ENCODE data around the gene DNAJC25.
A peak's percentile ranks its signal among the peaks of the same experiment; 100 is the strongest.

The DNAJC25 gene

GRCh38 chr9:111588846-111589245, 42.3 kb upstream of the DNAJC25 start:
- H3K36me3 ChIP-seq (replicated peaks; ENCODE audit: insufficient read depth, low read length) = no peaks in the 10 kb centered on the region
- DNase-seq = no peak

GRCh38 chr9:111597852-111598732, 33.0 kb upstream of the DNAJC25 start:
- no peaks in the 10 kb centered on the region for H3K9me2 ChIP-seq (replicated peaks; ENCODE audit: insufficient read depth, low read length)
- H3K4me2 ChIP-seq (ENCODE audit: low read depth, low read length) = peak overlapping the region; percentile 85
- peak overlapping the region; percentile 27; the same call in 1 of the 2 replicates for H3K9ac ChIP-seq (ENCODE audit: low read length)
- peak overlapping the region; percentile 71 for H3K4me3 ChIP-seq (ENCODE audit: low read length)
- DNase-seq = peak; percentile 62
- H2AFZ ChIP-seq (ENCODE audit: low read length) = peak overlapping the region; percentile 59
- H3K4me1 ChIP-seq (ENCODE audit: low read length) = no peaks in the 10 kb centered on the region
- H3K36me3 ChIP-seq (replicated peaks; ENCODE audit: insufficient read depth, low read length) = no peaks in the 10 kb centered on the region
- H3K27me3 ChIP-seq (replicated peaks; ENCODE audit: insufficient read depth, low read length) = peaks cover 11% of the 10 kb centered on the region
- H3K79me2 ChIP-seq (ENCODE audit: low read length) = no peaks in the 10 kb centered on the region
- H3K9me3 ChIP-seq (replicated peaks; ENCODE audit: insufficient read depth, low read length) = no peaks in the 10 kb centered on the region
- H3F3A ChIP-seq (ENCODE audit: insufficient read depth, low read length) = no peaks in the 10 kb centered on the region
- TF ChIP-seq EZH2phosphoT487 (IDR thresholded peaks at IDR 0.05; ENCODE audit: low read length) (no peak), CTCF (IDR thresholded peaks at IDR 0.05; ENCODE audit: low read length) (peak; percentile 71)
- H3K27ac ChIP-seq (ENCODE audit: low read length) = no peak overlapping the region
- H4K20me1 ChIP-seq (ENCODE audit: insufficient read depth, low read length) = no peaks in the 10 kb centered on the region

More at GRCh38 chr9:111588846-111589245, 42.3 kb upstream of the DNAJC25 start:
- Histone ChIP-seq H3K79me2 (ENCODE audit: low read length) (no peaks in the 10 kb centered on the region), H3F3A (ENCODE audit: insufficient read depth, low read length) (no peaks in the 10 kb centered on the region), H3K9ac (ENCODE audit: low read length) (no peak overlapping the region), H2AFZ (ENCODE audit: low read length) (no peak overlapping the region), H3K9me2 (replicated peaks; ENCODE audit: insufficient read depth, low read length) (no peaks in the 10 kb centered on the region), H3K4me3 (ENCODE audit: low read length) (no peak overlapping the region), H3K27me3 (replicated peaks; ENCODE audit: insufficient read depth, low read length) (no peaks in the 10 kb centered on the region), H3K4me1 (ENCODE audit: low read length) (no peaks in the 10 kb centered on the region), H3K4me2 (ENCODE audit: low read depth, low read length) (no peak overlapping the region), H3K27ac (ENCODE audit: low read length) (no peak overlapping the region), H3K9me3 (replicated peaks; ENCODE audit: insufficient read depth, low read length) (no peaks in the 10 kb centered on the region), H4K20me1 (ENCODE audit: insufficient read depth, low read length) (no peaks in the 10 kb centered on the region)
- TF ChIP-seq EZH2phosphoT487 (IDR thresholded peaks at IDR 0.05; ENCODE audit: low read length) = no peak
- no peak for TF ChIP-seq EZH2 (optimal IDR thresholded peaks at IDR 0.05; ENCODE audit: low read depth, low read length)
- TF ChIP-seq CTCF (IDR thresholded peaks at IDR 0.05; ENCODE audit: low read length) = no peak

GRCh38 chr9:111598733-111599091, 32.4 kb upstream of the DNAJC25 start:
- Histone ChIP-seq H3K4me2 (ENCODE audit: low read depth, low read length) (peak overlapping the region; percentile 85; the same call in 1 of the 2 replicates), H3K27me3 (replicated peaks; ENCODE audit: insufficient read depth, low read length) (peaks cover 11% of the 10 kb centered on the region), H3K9me3 (replicated peaks; ENCODE audit: insufficient read depth, low read length) (no peaks in the 10 kb centered on the region), H4K20me1 (ENCODE audit: insufficient read depth, low read length) (no peaks in the 10 kb centered on the region), H3K79me2 (ENCODE audit: low read length) (no peaks in the 10 kb centered on the region), H3K9ac (ENCODE audit: low read length) (no peak overlapping the region), H3K4me1 (ENCODE audit: low read length) (no peaks in the 10 kb centered on the region), H3K4me3 (ENCODE audit: low read length) (no peak overlapping the region; the same call in 1 of the 2 replicates), H3K36me3 (replicated peaks; ENCODE audit: insufficient read depth, low read length) (no peaks in the 10 kb centered on the region), H3K27ac (ENCODE audit: low read length) (no peak overlapping the region), H3K9me2 (replicated peaks; ENCODE audit: insufficient read depth, low read length) (no peaks in the 10 kb centered on the region), H2AFZ (ENCODE audit: low read length) (0 out of 2 replicates have a peak overlapping the region, but pooled peaks have one; percentile 31), H3F3A (ENCODE audit: insufficient read depth, low read length) (no peaks in the 10 kb centered on the region)
- TF ChIP-seq EZH2 (optimal IDR thresholded peaks at IDR 0.05; ENCODE audit: low read depth, low read length) = no peak
- no peak for TF ChIP-seq CTCF (IDR thresholded peaks at IDR 0.05; ENCODE audit: low read length)
- TF ChIP-seq EZH2phosphoT487 (IDR thresholded peaks at IDR 0.05; ENCODE audit: low read length) = no peak
- DNase-seq = no peak
